Colonic mucosa (tissue), 4 donors: ENCODE measurements around the gene NTF3. TPM values are rescaled to one million over a fixed set of nuclear protein-coding genes. Genes with fewer than 3 reads are reported as not detected.

Experiments
- DNase-seq: peaks from one replicate; pipeline ENCODE4 v3.0.0-alpha.2; 2020
- H3K27ac ChIP-seq: fragments of 200-600 bp; one replicate; pipeline ENCODE4 v1.8.0; 2021
- H3K27me3 ChIP-seq: fragments of 200-600 bp; one replicate; pipeline ENCODE4 v1.8.0; 2021
- H3K36me3 ChIP-seq: fragments of 200-600 bp; one replicate; pipeline ENCODE4 v1.8.0; 2021
- H3K4me1 ChIP-seq: fragments of 200-600 bp; one replicate; pipeline ENCODE4 v1.8.0; 2021; ENCODE audit warnings: mild to moderate bottlenecking
- H3K4me3 ChIP-seq: fragments of 200-600 bp; one replicate; pipeline ENCODE4 v1.8.0; 2021
- H3K9ac ChIP-seq, 2 donors: one replicate each; pipeline ENCODE4 v1.7.0; 2013; ENCODE audit warnings: control low read depth in 2 of 2, low read depth in 2 of 2, low read length in 2 of 2
- H3K9me3 ChIP-seq: fragments of 200-600 bp; one replicate; pipeline ENCODE4 v1.8.0; 2021
- CTCF ChIP-seq: fragments of 200-600 bp; IDR thresholded peaks from one replicate; pipeline ENCODE4 v1.8.0; 2022; ENCODE audit warnings: antibody characterized with exemption, mild to moderate bottlenecking
- intact Hi-C: fragments of 100-400 bp; cut with DNase I; formaldehyde crosslinking; loops from one replicate; pipeline ENCODE4 v1.14.1; 2022
- total RNA-seq, 2 donors: library from RNA; stranded (reverse); fragmentation: NEBNext Ultra II Directional in 1 of 2; extraction: Animal tissue kit (Norgen Biotek cat#: 25700) in 1 of 2; gene quantifications; one replicate each; pipeline ENCODE4 v1.2.1, GENCODE V29; 2021
- donor health status: healthy.
- donor health status: DM: no; HTN: no; CAD: no.
- donor health status: DM: no; HTN: no; CAD: no.

Gene NTF3
- total RNA-seq, 2 donors from 2014 or later: 0.37 to 0.49 TPM

- Histone ChIP-seq H3K4me3 (no peak overlapping the region), H3K27me3 (no peaks in the 10 kb centered on the region), H3K9ac (no peak overlapping the region), H3K36me3 (no peaks in the 10 kb centered on the region), H3K27ac (no peak overlapping the region), H3K9me3 (no peaks in the 10 kb centered on the region), H3K4me1 (no peaks in the 10 kb centered on the region)
- no peak for TF ChIP-seq CTCF
- DNase-seq: no peak
- intact Hi-C loops: no loop called here
Observed at GRCh38 chr12:5523396-5524115, 91.6 kb downstream of the NTF3 start.

GRCh38 chr12:5524116-5524768 is 92.3 kb downstream of the NTF3 start:
- intact Hi-C loops: no loop called here
- Histone ChIP-seq H3K36me3 (no peaks in the 10 kb centered on the region), H3K9ac (no peak overlapping the region), H3K27me3 (no peaks in the 10 kb centered on the region), H3K4me1 (no peaks in the 10 kb centered on the region), H3K27ac (no peak overlapping the region), H3K4me3 (no peak overlapping the region), H3K9me3 (no peaks in the 10 kb centered on the region)
- TF ChIP-seq CTCF: no peak
- DNase-seq: peak; percentile 13

GRCh38 chr12:5524769-5525436 is 93.0 kb downstream of the NTF3 start:
- Histone ChIP-seq H3K9me3 (no peaks in the 10 kb centered on the region), H3K4me3 (no peak overlapping the region), H3K9ac (no peak overlapping the region), H3K27ac (no peak overlapping the region), H3K27me3 (no peaks in the 10 kb centered on the region), H3K4me1 (no peaks in the 10 kb centered on the region), H3K36me3 (no peaks in the 10 kb centered on the region)
- intact Hi-C loops: no loop called here
- no peak for TF ChIP-seq CTCF
- no peak for DNase-seq

- Histone ChIP-seq H3K4me1 (no peaks in the 10 kb centered on the region), H3K9me3 (no peaks in the 10 kb centered on the region), H3K9ac (no peak overlapping the region), H3K27me3 (no peaks in the 10 kb centered on the region), H3K27ac (no peak overlapping the region), H3K4me3 (no peak overlapping the region), H3K36me3 (no peaks in the 10 kb centered on the region)
- TF ChIP-seq CTCF: no peak
- no peak for DNase-seq
- intact Hi-C loops: no loop called here
Observed at GRCh38 chr12:5525783-5526367, 94.0 kb downstream of the NTF3 start.

GRCh38 chr12:5533368-5533767 is 101.5 kb downstream of the NTF3 start:
- Histone ChIP-seq H3K4me3 (no peak overlapping the region), H3K27me3 (no peaks in the 10 kb centered on the region)
- DNase-seq: no peak

More at GRCh38 chr12:5533368-5533767, 101.5 kb downstream of the NTF3 start:
- intact Hi-C loops: no loop called here
- Histone ChIP-seq H3K27ac (no peak overlapping the region), H3K4me1 (no peaks in the 10 kb centered on the region), H3K9me3 (no peaks in the 10 kb centered on the region), H3K36me3 (no peaks in the 10 kb centered on the region), H3K9ac (no peak overlapping the region)
- TF ChIP-seq CTCF: no peak
